NCI-H446 (cell line): ENCODE data around the gene PLCB2.

Experiments
- DNase-seq, 2 experiments: peaks; one replicate each; lab custom pipeline; 2025; lab: John Stamatoyannopoulos, UW

Gene PLCB2

GRCh38 chr15:40250771-40251483 is 56.8 kb downstream of the PLCB2 start:
- no peak for DNase-seq

GRCh38 chr15:40250304-40250656 is 57.5 kb downstream of the PLCB2 start:
- DNase-seq = no peak

DNA sequence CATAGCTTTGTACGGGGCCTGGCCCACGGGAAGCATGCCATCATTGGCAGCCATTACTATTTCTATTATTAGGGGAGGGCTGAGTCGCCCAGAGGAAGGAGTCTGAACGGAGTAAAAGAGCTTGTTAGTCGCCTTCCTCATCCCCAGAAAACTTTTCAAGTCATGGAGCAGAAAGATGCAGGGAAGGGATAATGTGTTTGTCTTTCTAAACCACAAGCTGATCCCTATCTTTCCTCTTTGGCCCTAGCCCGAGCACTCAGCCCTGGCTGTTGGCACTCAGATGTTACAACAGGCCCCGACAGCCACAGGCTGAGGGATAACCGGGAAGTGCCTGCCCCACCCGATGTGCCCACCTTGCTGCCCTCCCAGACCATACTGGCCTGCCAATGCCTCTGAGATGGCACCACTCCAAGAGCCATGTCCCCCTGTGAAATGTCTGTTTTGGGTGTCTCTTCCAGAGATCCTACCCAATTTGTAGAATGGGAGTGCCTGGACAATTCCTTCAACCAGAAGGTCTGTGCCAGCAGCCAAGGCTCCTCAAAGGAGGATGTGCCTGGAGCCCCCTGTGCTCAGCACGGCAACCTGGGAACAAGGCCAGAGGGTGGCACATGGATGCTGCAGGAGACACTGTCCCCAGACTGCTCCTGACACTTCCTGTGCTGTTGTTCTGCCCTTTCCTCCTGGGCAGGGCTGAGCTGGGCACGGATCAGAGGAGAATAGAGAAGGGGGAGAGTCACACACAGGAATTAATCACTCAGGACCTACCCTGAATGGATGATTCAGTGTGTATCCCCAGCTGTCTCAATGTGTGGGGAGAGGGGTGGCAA is 58.0 kb downstream of the PLCB2 start:
- DNase-seq = no peak

DNA sequence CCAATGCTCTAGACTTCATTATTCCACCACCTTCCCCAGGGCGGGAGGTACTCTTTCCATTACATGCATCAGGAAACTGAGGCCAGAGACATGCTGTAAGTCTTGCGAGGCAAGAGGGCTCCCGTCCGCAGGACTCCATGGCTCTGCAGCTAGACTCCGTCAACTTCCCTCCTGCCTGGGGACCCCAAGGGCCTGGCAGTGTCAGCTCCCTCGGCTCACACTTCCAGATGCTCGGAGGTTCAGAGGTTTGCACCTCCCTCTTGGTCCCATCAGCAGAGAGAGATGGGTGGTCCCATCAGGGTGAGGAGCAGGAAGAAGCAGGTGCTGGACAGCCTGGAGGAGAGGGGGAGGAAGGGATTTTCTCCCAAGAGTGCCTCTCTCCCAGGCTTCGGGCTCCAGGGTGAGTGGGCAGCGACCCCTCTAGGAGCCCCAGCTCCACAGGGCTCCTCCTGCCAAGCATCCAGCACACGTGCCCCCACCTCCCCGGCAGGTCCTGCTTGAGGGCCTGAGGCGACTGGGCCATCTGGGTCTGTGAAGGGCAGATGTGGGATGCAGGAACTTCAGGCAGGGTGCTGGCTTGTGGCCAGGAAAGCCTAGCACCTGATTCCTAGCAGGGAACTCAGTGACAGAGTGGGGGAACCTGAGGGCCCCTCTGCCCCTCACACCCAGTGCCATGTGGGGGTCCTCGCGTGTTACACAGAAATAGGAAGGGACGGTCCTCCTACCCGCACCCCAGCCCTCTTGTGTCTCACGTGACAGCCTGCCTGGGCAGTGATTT is 59.5 kb downstream of the PLCB2 start:
- no peak for DNase-seq

- no peak for DNase-seq
These were observed 60.2 kb downstream of the PLCB2 start for GRCh38 chr15:40247406-40247971.

- DNase-seq = no peak
These were observed 61.0 kb downstream of the PLCB2 start for GRCh38 chr15:40246496-40247280.

GRCh38 chr15:40245666-40246450 is 61.9 kb downstream of the PLCB2 start:
- no peak for DNase-seq

- DNase-seq = no peak
These were observed 62.7 kb downstream of the PLCB2 start for GRCh38 chr15:40244961-40245523.

GRCh38 chr15:40243126-40243810 is 64.5 kb downstream of the PLCB2 start:
- DNase-seq = no peak

- no peak for DNase-seq
These were observed 65.1 kb downstream of the PLCB2 start for GRCh38 chr15:40242601-40243000.

DNA sequence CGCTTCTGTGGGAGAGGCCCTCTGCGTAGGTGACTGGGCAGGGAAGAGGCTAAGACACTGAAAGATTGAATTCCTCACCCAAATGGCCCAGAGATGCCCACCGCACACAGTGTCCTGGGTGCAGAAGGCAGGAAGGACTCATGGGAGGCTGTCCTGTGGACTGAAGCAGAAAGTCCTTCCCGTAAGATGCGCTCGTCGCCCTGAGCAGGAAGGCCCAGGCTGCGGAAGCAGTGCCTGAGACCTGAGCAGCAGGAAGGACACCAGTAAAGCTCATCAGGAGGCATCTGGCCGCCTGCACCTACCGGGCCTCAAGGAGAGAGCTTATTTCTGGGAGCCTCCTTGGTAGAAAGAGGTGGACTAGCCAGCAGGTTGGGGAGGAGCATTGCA is 65.5 kb downstream of the PLCB2 start:
- DNase-seq = no peak

DNA sequence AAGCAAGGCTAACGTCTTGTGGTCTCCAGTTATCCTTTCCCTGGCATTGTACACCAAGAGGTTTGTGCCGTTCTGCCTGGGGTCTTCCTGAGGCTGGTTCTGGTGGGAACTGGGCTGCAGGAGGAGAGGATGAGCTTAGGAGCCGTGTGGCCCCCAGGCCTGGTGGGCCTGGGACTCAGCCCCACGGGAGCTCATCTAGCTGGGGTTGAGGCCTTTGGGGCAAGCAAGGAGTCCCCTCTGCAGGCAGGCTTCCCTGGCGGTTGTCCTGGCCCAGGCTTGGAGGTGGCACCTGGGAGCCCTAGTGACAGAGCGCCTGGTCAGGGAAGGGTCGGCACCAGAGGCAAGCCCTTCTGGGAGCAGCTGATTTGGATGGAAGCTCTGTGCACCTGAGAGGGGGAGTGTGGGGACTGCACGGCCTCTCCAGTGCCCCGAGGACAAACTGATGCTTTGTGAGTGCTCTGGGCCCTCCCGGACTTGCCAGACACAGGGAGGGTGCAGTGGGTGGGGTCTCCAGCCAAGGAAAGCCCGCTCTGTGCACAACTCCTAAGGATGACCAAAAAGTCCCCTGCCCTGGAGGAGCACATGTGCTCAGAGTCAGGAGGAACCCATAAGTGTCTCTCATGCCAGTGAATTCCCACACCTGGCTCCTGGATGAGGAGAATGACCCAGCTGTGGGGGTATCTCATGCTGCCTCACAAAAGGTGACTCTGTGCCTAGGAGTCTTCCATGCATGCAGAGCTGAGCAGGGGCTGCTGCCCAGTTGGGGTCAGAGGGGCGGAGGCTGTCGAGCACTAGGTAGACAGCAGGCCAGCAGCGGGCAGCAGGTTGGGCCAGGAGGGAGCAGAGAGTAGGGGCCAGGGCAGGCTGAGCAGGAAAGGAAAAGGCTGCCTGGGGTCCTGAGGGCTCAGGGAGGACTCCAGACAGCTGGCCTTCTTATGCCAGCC is 66.2 kb downstream of the PLCB2 start:
- no peak for DNase-seq

DNA sequence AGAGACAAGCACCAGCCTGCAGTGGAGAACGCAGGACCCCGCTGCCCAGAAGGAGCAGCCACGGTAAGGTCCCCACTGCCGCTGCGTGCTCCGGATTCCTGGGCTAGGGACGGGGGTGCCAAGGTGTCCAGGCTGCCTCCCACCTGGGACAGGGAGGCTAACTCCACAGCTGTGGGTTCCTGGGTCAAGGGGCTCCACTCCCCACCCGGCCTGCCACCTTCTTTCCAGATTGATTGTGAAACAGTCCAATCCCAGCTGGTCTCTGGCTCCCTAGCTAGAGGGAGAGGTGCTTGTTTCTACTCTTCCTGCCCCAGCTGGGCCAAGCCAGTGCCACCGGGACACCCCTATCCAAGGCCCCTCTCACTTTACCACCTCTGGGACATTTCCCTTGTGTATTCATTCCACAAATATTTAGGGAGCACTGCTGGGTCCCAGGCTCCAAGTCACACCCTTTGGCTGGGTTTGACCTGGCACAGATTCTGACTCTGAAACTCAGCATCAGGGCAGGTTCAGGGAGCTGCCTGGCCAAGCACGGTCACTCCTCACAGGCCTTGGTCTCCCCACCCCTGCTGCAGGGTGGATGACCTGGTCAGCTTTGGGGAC is 67.0 kb downstream of the PLCB2 start:
- no peak for DNase-seq

GRCh38 chr15:40239693-40240618 is 67.8 kb downstream of the PLCB2 start:
- no peak for DNase-seq

DNA sequence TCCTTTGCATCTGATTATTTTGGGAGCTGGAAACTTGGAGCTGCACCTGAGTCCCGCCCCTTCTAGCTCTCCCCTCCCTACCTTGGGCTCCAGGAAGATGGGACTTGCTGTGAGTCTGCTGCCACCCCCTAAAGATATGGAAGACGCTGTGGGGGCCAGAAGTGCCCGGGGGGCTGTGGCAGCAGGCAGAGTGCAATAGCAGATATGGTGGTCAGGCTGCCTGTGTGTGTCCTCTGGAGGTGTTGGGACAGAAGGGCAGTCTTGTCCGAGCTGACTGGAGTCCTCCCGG is 68.4 kb downstream of the PLCB2 start:
- DNase-seq = no peak

GRCh38 chr15:40238532-40239403 is 69.0 kb downstream of the PLCB2 start, which contains the start of gene PAK6:
Gene PAK6, plus strand, starts transcription at chr15:40239063. Its CDS starts 25,723 bp downstream, at chr15:40264786.
- DNase-seq = peak; percentile 3 to 28
